K562 (cell line): Measurements from ENCODE around the gene NT5DC4. TPM values are rescaled to one million over a fixed set of nuclear protein-coding genes. Genes with fewer than 3 reads are reported as not detected.

Experiments used
- ASH1L ChIP-seq: fragments of 450-650 bp; IDR thresholded peaks from 2 replicates; pipeline ENCODE4 v1.6.1; 2018; ENCODE audit warnings: borderline replicate concordance, mild to moderate bottlenecking, low read depth; ENCODE audit not compliant: partially characterized antibody
- BHLHE40 ChIP-seq: IDR thresholded peaks from 2 replicates; pipeline ENCODE4 v1.6.1; 2011; ENCODE audit warnings: low read length, improper control_type of control experiment
- CAMTA2 ChIP-seq: fragments of 250-450 bp; sonication (Bioruptor Pico); conservative IDR thresholded peaks from 2 replicates; pipeline ENCODE4 v1.5.1; 2022
- HBP1 ChIP-seq: fragments of 450-650 bp; formaldehyde crosslinking; IDR thresholded peaks from 2 replicates; pipeline ENCODE4 v1.4.0; 2022; ENCODE audit warnings: missing genetic modification characterization
- HCFC1 ChIP-seq: IDR thresholded peaks from 2 replicates; pipeline ENCODE4 v1.6.1; 2012; ENCODE audit warnings: low read depth, low read length, improper control_type of control experiment
- HNRNPUL1 ChIP-seq: fragments of 200-400 bp; formaldehyde crosslinking; IDR thresholded peaks from 2 replicates; pipeline ENCODE4 v1.6.1; 2017; ENCODE audit warnings: low read length
- JUN ChIP-seq, 2 experiments: sonication (generic) in 1 of 2; formaldehyde crosslinking in 1 of 2; IDR thresholded peaks; 2 replicates each; pipeline versions ENCODE4 v1.6.1 to v1.8.0; 2012 to 2022; ENCODE audit warnings: borderline replicate concordance in 2 of 2, mild to moderate bottlenecking in 2 of 2, improper control_type of control experiment in 1 of 2, low read depth in 1 of 2, low read length in 1 of 2, missing genetic modification reagents in 1 of 2
- LCOR ChIP-seq: sonication (generic); formaldehyde crosslinking; IDR thresholded peaks from 2 replicates; pipeline ENCODE4 v1.8.0; 2022; ENCODE audit warnings: mild to moderate bottlenecking, missing genetic modification reagents
- MTF1 ChIP-seq: fragments of 250-450 bp; sonication (Bioruptor Pico); IDR thresholded peaks from 2 replicates; pipeline ENCODE4 v1.9.0; 2021; ENCODE audit warnings: moderate library complexity, mild to moderate bottlenecking, inconsistent platforms, borderline replicate concordance
- NR3C1 ChIP-seq: sonication (generic); formaldehyde crosslinking; IDR thresholded peaks from 2 replicates; pipeline ENCODE4 v1.8.1; 2022; ENCODE audit warnings: missing genetic modification reagents
- PCBP1 ChIP-seq: fragments of 200-400 bp; formaldehyde crosslinking; IDR thresholded peaks from 2 replicates; pipeline ENCODE4 v1.6.1; 2018; ENCODE audit warnings: mild to moderate bottlenecking, low read depth, low read length; ENCODE audit not compliant: poor library complexity, severe bottlenecking
- PPARD ChIP-seq: fragments of 250-450 bp; sonication (Bioruptor Pico); IDR thresholded peaks from 2 replicates; pipeline ENCODE4 v1.8.0; 2022; ENCODE audit warnings: inconsistent platforms, mild to moderate bottlenecking, moderate library complexity
- RFX7 ChIP-seq: fragments of 250-450 bp; sonication (Bioruptor Pico); IDR thresholded peaks from 2 replicates; pipeline ENCODE4 v1.5.1; 2021; ENCODE audit warnings: mild to moderate bottlenecking
- SAP30 ChIP-seq: fragments of 200-600 bp; sonication (generic); IDR thresholded peaks from 2 replicates; pipeline ENCODE4 v1.6.1; 2012; ENCODE audit warnings: borderline replicate concordance, low read depth, mild to moderate bottlenecking, moderate library complexity, low read length, control low read depth, inconsistent platforms; ENCODE audit not compliant: insufficient read depth, poor library complexity, severe bottlenecking
- TAL1 ChIP-seq: fragments of 450-650 bp; IDR thresholded peaks from 2 replicates; pipeline ENCODE4 v1.6.1; 2016; ENCODE audit warnings: mild to moderate bottlenecking
- WHSC1 ChIP-seq: IDR thresholded peaks from one replicate; pipeline ENCODE4 v1.6.1; 2012; ENCODE audit warnings: low read length, control low read depth, inconsistent platforms
- ZBTB17 ChIP-seq: fragments of 450-650 bp; formaldehyde crosslinking; IDR thresholded peaks from 2 replicates; pipeline ENCODE4 v1.4.0; 2020; ENCODE audit warnings: mild to moderate bottlenecking
- ZNF146 ChIP-seq: IDR thresholded peaks from one replicate; pipeline ENCODE4 v1.6.1; 2018; ENCODE audit warnings: missing compliant biosample characterization; ENCODE audit not compliant: unreplicated experiment
- ZNF23 ChIP-seq: fragments of 250-450 bp; sonication (Bioruptor Pico); IDR thresholded peaks from 2 replicates; pipeline ENCODE4 v1.4.0; 2020; ENCODE audit warnings: mild to moderate bottlenecking
- ZNF347 ChIP-seq: fragments of 450-650 bp; formaldehyde crosslinking; IDR thresholded peaks from 2 replicates; pipeline ENCODE4 v1.4.0; 2020; ENCODE audit warnings: low read depth, mild to moderate bottlenecking, moderate library complexity
- ZNF436 ChIP-seq: fragments of 250-450, 450-650 bp; sonication (Bioruptor Pico); formaldehyde crosslinking; IDR thresholded peaks from 2 replicates; pipeline ENCODE4 v1.7.0; 2020; ENCODE audit warnings: mild to moderate bottlenecking
- ZNF518B ChIP-seq: fragments of 250-450 bp; sonication (Bioruptor Pico); IDR thresholded peaks from 2 replicates; pipeline ENCODE4 v1.5.0; 2021; ENCODE audit warnings: mild to moderate bottlenecking, moderate library complexity
- ZNF655 ChIP-seq: fragments of 250-450 bp; sonication (Bioruptor Pico); IDR thresholded peaks from 2 replicates; pipeline ENCODE4 v1.5.0; 2021
- ZSCAN29 ChIP-seq: fragments of 450-650 bp; IDR thresholded peaks from 2 replicates; pipeline ENCODE4 v1.6.1; 2017
- polyA plus RNA-seq, 8 experiments: library from polyadenylated mRNA; depleted of rRNA in 4 of 8; stranded (reverse) in 5 of 8; unstranded in 3 of 8; fragments of >200 nt; fragmentation: Nextera tagmentation in 2 of 8; fragmentation: Illumina TruSeq in 1 of 8; extraction: Ambion mirVana in 2 of 8; extraction: Trizol in 1 of 8; gene quantifications; 2 replicates each; pipeline versions ENCODE4 v1.2.1 to v1.2.3, GENCODE V29; 2011 to 2014; ENCODE audit warnings: inconsistent platforms in 1 of 8, missing spikeins in 1 of 8
- total RNA-seq, 7 experiments: library from RNA; depleted of rRNA in 6 of 7; stranded (reverse); fragments of >200 nt in 6 of 7; fragmentation: Illumina TruSeq in 2 of 7; extraction: Trizol in 2 of 7; gene quantifications; 2 replicates each; pipeline versions ENCODE4 v1.2.1 to v1.2.3, GENCODE V29; 2011 to 2021; ENCODE audit warnings: low replicate concordance in 1 of 7

NT5DC4 gene
- total and polyA plus RNA-seq, 9 of the 15 experiments (the other 6 are each of a cell fraction or from before 2014, with no cell fraction given), result 0.44 to 6.9 (median 2.5) TPM

GRCh38 chr2:112712903-112713584 lies 7.8 kb upstream of the NT5DC4 start (continued):
- no peak for TF ChIP-seq ZNF518B (CRISPR knock-in tag)
- TF ChIP-seq ZNF655 (CRISPR knock-in tag), result no peak
- TF ChIP-seq LCOR (CRISPR knock-in tag), result no peak
- TF ChIP-seq JUN (IDR thresholded peaks at IDR 0.05; ENCODE audit: borderline replicate concordance, low read depth, low read length), result peak; percentile 27; the same call in 1 of the 2 replicates
- no peak for TF ChIP-seq JUN (CRISPR knock-in tag; IDR thresholded peaks at IDR 0.05; ENCODE audit: borderline replicate concordance)
- no peak for TF ChIP-seq SAP30
- TF ChIP-seq HBP1 (CRISPR knock-in tag), result no peak
- no peak for TF ChIP-seq RFX7 (CRISPR knock-in tag)
- TF ChIP-seq HCFC1, result no peak
- TF ChIP-seq ZNF23, result no peak
- no peak for TF ChIP-seq ASH1L
- no peak for TF ChIP-seq CAMTA2 (CRISPR knock-in tag)
- TF ChIP-seq WHSC1, result no peak
- peak; percentile 72 for TF ChIP-seq BHLHE40
- no peak for TF ChIP-seq ZNF146 (CRISPR knock-in tag)
- no peak for TF ChIP-seq ZBTB17 (CRISPR knock-in tag)
- no peak for TF ChIP-seq NR3C1 (CRISPR knock-in tag)
- TF ChIP-seq PPARD (CRISPR knock-in tag), result no peak
- no peak for TF ChIP-seq HNRNPUL1
- no peak for TF ChIP-seq ZNF347 (CRISPR knock-in tag)
- TF ChIP-seq MTF1 (CRISPR knock-in tag), result no peak
- TF ChIP-seq PCBP1, result no peak
- TF ChIP-seq ZSCAN29, result no peak
- no peak for TF ChIP-seq TAL1
- TF ChIP-seq ZNF436 (CRISPR knock-in tag), result no peak
